Measurements from ENCODE around the gene ONECUT2. TPM values are rescaled to one million over a fixed set of nuclear protein-coding genes. Genes with fewer than 3 reads are reported as not detected.

ONECUT2 gene
- total and polyA plus RNA-seq, 4 donors, result 1.8 to 5.7 (median 4.6) TPM

- Histone ChIP-seq H3K9me3 (ENCODE audit: control insufficient read depth in 4 of 4, low read length in 3 of 4) (no peaks in the 10 kb centered on the region), H3K9ac (ENCODE audit: low read depth in 1 of 2, low read length in 2 of 2) (peak overlapping the region; percentile 67 to 94), H3K36me3 (ENCODE audit: control insufficient read depth in 4 of 4, insufficient read depth in 3 of 4, low read depth in 1 of 4, low read length in 3 of 4) (no peaks in the 10 kb centered on the region), H3K27ac (ENCODE audit: low read depth in 1 of 2, low read length in 2 of 2) (peak overlapping the region; percentile 84 to 87), H3K4me1 (ENCODE audit: control insufficient read depth in 4 of 4, insufficient read depth in 4 of 4, low read length in 3 of 4) (peaks cover 0 to 33% (median 19%) of the 10 kb centered on the region in 4 donors), H3K27me3 (ENCODE audit: control insufficient read depth in 4 of 4, insufficient read depth in 4 of 4, low read length in 3 of 4) (no peaks in the 10 kb centered on the region), H3K4me3 (ENCODE audit: low read depth in 1 of 3, low read length in 3 of 3) (peak overlapping the region; percentile 56 to 69 (median 62))
- DNase-seq (ENCODE audit: low spot score), result no peak
- TF ChIP-seq HNF4A (conservative IDR thresholded peaks at IDR 0.05) (no peak), JUND (IDR thresholded peaks at IDR 0.05) (no peak), TAF1 (conservative IDR thresholded peaks at IDR 0.05) (no peak), ATF3 (IDR thresholded peaks at IDR 0.05) (no peak), HNF4G (IDR thresholded peaks at IDR 0.05) (no peak), MAX (IDR thresholded peaks at IDR 0.05) (no peak), CTCF (IDR thresholded peaks at IDR 0.05; ENCODE audit: low read depth, low read length, missing input control) (no peak), FOXA2 (IDR thresholded peaks at IDR 0.05) (no peak), FOXA1 (IDR thresholded peaks at IDR 0.05) (no peak), REST (IDR thresholded peaks at IDR 0.05) (no peak), YY1 (IDR thresholded peaks at IDR 0.05) (no peak), EGR1 (IDR thresholded peaks at IDR 0.05; ENCODE audit: low read depth in 2 of 2) (no peak)
- 15% methylated on average over 22 of the region's 22 CpGs for WGBS
Observed at GRCh38 chr18:57429167-57430078, 5.8 kb upstream of the ONECUT2 start.

GRCh38 chr18:57430079-57431001 lies 4.8 kb upstream of the ONECUT2 start:
- peak overlapping the region; percentile 69 to 94 for H3K9ac ChIP-seq (ENCODE audit: low read depth in 1 of 2, low read length in 2 of 2)
- peaks cover 0 to 30% (median 16%) of the 10 kb centered on the region in 4 donors for H3K4me1 ChIP-seq (ENCODE audit: control insufficient read depth in 4 of 4, insufficient read depth in 4 of 4, low read length in 3 of 4)
- DNase-seq (ENCODE audit: low spot score), result peak; percentile 40
- TF ChIP-seq GABPA (IDR thresholded peaks at IDR 0.05 in 1 of 2, conservative IDR thresholded peaks at IDR 0.05 in 1 of 2), result no peak
- no peak for TF ChIP-seq RXRA (IDR thresholded peaks at IDR 0.05)
- TF ChIP-seq RAD21 (IDR thresholded peaks at IDR 0.05), result no peak
- TF ChIP-seq ZBTB33 (IDR thresholded peaks at IDR 0.05), result no peak
- TF ChIP-seq FOXA2 (IDR thresholded peaks at IDR 0.05), result no peak
- TF ChIP-seq HNF4G (IDR thresholded peaks at IDR 0.05), result no peak
- no peaks in the 10 kb centered on the region for H3K36me3 ChIP-seq (ENCODE audit: control insufficient read depth in 4 of 4, insufficient read depth in 3 of 4, low read depth in 1 of 4, low read length in 3 of 4)
- H3K4me3 ChIP-seq (ENCODE audit: low read depth in 1 of 3, low read length in 3 of 3), result peak overlapping the region; percentile 49 to 62 (median 56)
- H3K27me3 ChIP-seq (ENCODE audit: control insufficient read depth in 4 of 4, insufficient read depth in 4 of 4, low read length in 3 of 4), result no peaks in the 10 kb centered on the region
- H3K9me3 ChIP-seq (ENCODE audit: control insufficient read depth in 4 of 4, low read length in 3 of 4), result no peaks in the 10 kb centered on the region
- 12% methylated on average over 34 of the region's 34 CpGs for WGBS
- H3K27ac ChIP-seq (ENCODE audit: low read depth in 1 of 2, low read length in 2 of 2), result peak overlapping the region; percentile 79 to 87
